C4-2B (cell line): Measurements from ENCODE around the gene DNAJC2.
"Not testable (repeated sequence)": the region's sequence is repeated elsewhere in the genome, so short reads cannot be mapped to it uniquely, and the experiment has no call there.

Source experiments
- H3K27ac ChIP-seq: fragments of 450-650 bp; 2 replicates; pipeline ENCODE4 v1.5.1; 2017

Gene DNAJC2

GRCh38 chr7:103274867-103275266 is 69.7 kb downstream of the DNAJC2 start:
- H3K27ac ChIP-seq: not testable (repeated sequence)

- not testable (repeated sequence) for H3K27ac ChIP-seq
Measured at GRCh38 chr7:103273374-103273773, 71.2 kb downstream of the DNAJC2 start.

GRCh38 chr7:103266229-103266628 is 78.3 kb downstream of the DNAJC2 start:
- H3K27ac ChIP-seq: not testable (repeated sequence)

GRCh38 chr7:103264054-103264453 is 80.5 kb downstream of the DNAJC2 start:
- H3K27ac ChIP-seq: not testable (repeated sequence)
